Measurements from ENCODE around the gene GNAS.

DNA sequence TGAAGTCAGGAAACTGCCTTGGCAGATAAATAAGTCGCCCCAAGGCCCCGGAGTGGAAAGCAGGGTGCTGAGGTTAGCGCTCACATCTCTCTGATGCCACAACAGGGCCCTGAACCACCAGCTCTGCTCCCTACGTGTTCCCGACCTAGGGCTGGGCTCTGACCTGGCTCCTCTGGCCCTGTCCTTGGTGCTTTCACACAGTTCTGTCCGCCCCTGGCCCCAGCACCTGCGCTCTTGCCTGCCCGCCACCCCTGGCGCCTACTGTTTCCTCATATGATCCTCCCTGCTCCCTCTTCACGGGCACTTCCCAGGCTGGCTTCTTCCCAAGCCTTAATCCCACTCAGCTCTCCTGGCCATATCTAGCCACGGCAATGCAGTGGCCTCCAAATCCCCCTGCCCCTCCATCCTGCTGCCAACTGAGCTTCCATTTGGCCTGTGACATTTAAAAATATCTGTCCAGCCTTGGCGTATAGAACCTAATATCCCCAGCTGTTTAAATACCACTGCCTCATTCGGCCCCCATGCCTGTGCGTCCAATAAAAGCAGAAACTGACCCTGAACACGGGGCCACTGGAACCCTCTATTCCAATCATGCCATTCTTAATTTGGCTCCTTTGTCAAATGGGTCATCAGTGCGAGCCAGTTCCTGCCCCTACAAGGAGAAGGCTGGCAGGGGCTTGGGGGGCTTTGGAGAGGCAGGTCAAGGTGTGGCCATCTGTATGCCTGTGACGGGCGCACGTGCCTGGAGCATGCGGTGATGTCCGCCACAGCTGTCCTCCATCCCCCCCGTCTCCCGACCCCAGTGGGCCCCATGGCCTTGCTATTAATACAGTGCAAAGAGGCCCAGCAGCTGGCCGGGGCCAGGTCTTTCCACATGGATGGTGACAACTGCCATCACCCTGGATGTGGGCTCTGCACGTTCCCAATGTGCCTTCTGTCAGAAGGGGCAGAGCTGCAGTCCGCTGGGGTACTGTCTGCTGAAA lies 29.5 kb upstream of the GNAS start:
- TF ChIP-seq, protein P1, sequence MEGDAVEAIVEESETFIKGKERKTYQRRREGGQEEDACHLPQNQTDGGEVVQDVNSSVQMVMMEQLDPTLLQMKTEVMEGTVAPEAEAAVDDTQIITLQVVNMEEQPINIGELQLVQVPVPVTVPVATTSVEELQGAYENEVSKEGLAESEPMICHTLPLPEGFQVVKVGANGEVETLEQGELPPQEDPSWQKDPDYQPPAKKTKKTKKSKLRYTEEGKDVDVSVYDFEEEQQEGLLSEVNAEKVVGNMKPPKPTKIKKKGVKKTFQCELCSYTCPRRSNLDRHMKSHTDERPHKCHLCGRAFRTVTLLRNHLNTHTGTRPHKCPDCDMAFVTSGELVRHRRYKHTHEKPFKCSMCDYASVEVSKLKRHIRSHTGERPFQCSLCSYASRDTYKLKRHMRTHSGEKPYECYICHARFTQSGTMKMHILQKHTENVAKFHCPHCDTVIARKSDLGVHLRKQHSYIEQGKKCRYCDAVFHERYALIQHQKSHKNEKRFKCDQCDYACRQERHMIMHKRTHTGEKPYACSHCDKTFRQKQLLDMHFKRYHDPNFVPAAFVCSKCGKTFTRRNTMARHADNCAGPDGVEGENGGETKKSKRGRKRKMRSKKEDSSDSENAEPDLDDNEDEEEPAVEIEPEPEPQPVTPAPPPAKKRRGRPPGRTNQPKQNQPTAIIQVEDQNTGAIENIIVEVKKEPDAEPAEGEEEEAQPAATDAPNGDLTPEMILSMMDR (conservative IDR thresholded peaks at IDR 0.05; ENCODE audit: low read length), result no peak
- no peak for TF ChIP-seq EZH2phosphoT487 (IDR thresholded peaks at IDR 0.05; ENCODE audit: borderline replicate concordance, low read depth, low read length)

Measured in OCI-LY7 (cell line).